Effector CD8-positive, alpha-beta T cell (primary cell): Measurements from ENCODE around the gene CYSTM1.

Experiments
- DNase-seq: peaks from one replicate; lab custom pipeline; 2025; lab: John Stamatoyannopoulos, UW
- total RNA-seq, 4 experiments: gene quantifications; one replicate each; lab custom pipeline; 2026; lab: John Stamatoyannopoulos, UW

Gene CYSTM1, protein sequence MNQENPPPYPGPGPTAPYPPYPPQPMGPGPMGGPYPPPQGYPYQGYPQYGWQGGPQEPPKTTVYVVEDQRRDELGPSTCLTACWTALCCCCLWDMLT
- total RNA-seq, result 5.6 to 15.9 (median 10.0) reads per million in 4 experiments

DNA sequence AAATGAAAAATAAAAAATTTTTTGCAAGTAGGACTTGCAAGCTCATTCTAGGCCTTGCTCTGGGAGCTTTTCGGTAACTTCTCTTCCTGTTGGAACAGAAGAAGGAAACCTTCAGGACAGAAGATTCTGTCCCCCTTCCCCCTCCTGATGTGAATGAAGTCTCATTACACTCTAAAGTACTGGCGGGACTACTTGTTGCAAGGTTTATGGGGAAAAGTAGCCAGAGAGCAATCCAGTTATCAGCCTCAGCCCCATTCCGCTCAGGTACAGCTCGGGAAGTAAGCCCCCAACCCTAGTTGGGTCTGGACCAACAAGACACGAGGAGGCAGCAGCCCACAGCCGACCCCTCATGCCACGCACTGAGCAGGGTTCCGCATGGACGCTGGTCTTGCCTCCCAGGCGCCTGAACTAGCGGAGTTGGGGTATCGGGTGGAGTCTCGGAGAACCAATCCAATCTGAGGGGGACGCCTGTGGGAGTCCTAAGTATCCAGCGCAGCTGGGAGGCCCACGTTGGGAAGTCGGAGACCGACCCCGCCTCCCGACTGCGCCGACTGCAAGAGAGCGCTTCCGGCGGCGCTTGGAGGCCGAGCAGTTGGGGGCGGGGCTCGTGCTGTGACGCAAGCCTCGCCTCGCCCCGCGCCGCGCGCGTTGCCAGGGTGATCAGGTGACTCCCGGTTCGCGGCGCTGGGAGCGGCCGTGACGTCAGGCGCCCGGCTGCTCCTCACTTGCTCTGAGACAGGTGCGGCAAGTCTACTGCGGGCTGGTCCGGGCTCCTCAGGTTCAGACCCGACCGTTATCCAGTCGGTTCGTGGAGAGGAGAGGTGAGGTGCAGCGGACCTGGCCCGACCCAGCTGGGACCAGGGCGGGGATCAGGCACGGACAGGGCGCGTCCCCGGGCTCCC, at the start of gene CYSTM1:
Gene CYSTM1 (plus strand): TSS at position 724 of the 902 bp plus-strand sequence. CDS start 19,278 bp downstream, outside the sequence.
- peak; percentile 93 for DNase-seq

DNA sequence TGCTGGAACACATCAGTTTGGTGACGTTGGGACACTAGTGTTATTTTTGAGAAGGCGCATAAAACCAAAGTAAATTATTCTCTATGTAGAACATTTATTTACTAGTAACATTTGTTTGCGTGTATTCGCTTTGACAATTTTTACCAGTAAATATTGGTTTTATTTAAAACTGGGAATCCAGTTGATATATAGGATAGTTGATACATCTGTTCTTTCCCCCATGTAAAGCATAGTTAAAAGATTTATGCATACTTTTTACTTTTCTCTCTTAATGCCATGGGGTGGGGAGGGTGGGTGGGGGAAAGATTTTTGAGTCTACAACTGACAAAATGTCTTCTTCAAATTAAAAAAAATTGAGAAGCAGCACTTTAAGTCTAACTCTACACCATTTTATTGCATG, 49.4 kb upstream of the CYSTM1 start, which contains the start of gene IGIP:
Gene IGIP (plus strand): TSS at position 301 of the 400 bp plus-strand sequence. CDS start 2,540 bp downstream, outside the sequence.
- no peak for DNase-seq

DNA sequence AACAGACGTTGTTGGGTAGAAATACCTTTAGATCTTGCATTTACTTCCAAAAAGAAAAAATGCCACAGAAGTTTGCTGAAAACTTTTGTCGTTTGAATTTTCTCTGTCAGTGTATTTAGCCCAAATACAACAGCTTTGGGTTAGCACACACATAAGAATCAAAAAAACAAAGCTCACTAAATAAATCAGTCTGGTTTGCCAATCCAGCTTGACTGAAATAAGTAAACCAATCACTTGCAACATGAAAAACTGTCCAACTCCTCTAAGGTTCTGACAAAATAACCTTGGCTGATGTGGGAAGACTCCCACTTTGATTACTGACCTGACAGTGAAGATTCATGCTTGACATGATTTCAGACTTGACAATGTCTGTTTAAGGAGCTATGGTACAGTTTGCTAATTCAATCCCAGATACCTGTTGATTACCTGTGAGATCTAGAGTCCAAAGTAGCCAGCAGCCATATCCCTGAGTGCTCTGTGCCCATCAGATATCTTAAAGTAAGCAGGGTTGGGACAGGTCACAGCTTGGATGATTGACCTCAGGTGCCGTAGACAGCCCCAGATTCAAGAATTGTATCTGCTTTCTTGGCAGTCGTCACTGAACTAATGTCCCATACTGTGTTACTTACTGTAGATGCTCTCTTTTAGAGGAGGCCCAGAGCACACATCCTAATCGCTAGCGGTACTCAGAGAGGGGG, 48.5 kb upstream of the CYSTM1 start:
- DNase-seq, result no peak

DNA sequence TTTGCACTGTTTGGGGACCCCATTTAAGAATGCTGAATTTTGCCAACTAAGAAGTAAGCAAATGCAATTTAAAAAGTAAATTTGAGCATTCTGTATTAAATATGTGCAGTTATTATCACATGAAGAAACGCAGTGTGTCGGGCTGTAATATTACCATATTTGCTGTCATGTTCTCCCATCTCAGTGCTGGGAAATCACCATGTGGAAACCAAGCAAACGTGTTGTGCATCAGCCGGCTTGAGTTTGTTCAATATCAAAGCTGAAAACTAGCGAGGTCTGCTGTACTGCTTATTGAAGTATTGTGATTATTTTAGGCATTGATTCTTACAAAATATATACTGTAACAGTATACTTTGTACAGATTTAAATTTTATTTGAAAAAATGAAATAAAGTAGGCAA, 46.6 kb upstream of the CYSTM1 start:
- no peak for DNase-seq

DNA sequence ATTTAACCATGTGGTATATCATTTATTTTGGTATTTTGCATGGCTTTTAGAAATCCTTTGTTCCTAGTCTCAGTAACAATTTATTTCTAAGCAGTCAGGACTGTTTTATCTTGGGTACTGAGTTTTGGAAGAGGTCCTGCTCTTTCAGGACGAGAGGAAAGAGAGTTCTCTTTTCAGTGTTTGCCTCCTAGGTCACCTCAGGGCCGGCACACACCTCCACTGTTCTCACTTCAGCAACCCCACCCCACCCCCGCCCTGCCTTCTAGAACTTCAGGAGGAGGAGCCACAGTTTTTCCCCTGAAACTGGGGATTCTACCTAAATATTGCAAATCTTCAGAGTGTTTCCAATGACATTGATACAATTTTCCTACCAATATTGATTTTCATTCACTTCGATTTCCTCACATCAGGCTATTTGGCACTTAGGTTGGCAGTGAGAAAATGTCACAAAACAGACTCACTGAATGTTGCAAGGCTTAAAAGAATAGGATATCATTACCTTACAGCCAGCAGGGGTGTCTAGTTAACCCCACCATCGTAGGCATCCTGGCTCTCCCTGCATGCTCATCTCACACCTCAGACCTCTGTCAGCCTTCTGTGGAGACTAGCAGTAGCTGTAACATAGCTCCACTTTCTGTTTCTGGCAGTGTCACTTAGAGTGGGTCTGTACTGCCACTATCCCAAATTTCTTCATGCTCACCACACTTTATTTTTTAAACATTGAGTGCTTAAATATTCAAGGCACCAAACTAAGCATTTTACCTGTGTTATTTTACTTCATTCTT, 43.8 kb upstream of the CYSTM1 start:
- DNase-seq, result no peak

DNA sequence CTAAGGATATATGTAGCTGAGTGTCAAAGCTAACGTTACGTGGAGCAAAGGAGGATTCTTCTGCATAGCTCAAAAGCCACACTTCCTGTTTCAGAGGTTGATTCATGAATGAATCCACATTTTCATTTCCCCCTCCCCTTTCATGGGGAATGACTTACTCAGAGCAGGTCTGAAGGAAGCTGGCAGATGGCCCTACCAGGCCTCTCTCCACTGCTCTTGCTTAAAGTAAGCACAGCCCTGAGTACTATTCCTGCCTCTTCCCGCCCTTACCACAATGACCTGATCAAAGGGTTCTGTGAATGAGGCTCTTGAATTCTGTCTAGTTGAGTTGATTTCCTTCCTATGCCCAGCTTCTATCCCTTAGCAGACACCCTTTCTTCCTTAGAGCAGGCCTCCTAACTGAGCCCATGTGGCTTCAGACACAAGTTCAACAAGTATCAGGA, 43.0 kb upstream of the CYSTM1 start:
- no peak for DNase-seq

DNA sequence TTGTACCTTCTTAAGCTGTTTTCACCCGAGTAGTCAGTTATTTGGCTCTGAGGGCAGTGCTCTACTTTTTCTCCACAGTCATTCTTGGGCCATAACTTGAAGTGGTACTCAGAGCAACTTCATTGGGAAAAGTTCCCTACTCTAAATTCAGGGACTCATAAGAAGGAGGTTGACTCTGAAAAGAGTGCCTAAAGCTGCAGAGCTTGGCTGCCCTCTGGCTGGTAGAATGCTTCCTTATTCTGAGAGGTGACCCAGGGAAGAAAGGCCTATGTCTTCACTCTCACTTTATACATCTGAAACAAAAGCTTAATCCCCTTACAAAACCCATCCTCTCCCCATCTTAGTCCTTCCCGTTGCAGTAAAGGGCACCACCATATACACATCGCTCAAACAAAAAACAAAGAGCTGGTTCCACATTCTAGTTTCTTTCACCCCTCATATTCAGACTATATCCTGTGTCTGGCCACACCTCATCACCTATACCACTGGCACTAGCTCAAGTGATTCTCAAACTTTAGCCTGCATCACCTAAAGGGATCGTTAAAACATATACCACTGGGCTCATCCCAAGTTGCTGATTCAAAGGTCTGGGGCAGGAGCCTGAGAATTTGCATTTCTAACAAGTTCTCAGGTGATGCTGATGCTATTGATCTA, 41.3 kb upstream of the CYSTM1 start:
- DNase-seq, result no peak

DNA sequence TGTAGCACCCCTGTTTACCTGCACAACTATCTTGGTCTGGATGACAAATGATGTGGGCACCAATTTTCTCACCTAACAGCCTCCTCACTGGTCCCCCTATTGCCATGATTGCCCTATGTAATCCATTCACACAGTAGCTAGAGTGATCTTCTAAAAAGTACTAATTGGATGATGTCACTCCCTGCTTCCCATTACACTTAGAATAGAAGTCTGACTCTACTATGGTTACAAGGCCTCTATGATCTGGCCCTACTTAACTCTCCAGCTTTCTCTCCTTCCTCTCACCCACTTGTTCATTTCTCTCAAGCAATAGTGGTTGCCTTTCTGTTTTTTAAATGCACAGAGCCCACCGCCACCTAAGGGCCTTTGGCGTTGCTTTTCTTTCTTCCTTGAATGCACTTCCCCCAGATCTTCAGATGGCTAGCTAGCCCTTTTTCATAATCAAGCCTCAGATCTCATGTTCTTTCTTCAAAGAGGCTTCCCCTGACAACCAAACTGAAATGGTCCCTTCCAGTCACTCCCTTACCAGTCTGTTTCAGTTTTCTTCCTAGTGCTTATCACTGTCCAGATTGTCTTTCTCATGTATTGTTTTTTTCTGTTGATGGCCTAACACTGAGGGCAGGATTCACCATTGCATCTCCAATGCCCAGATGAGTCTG, 40.6 kb upstream of the CYSTM1 start:
- no peak for DNase-seq

DNA sequence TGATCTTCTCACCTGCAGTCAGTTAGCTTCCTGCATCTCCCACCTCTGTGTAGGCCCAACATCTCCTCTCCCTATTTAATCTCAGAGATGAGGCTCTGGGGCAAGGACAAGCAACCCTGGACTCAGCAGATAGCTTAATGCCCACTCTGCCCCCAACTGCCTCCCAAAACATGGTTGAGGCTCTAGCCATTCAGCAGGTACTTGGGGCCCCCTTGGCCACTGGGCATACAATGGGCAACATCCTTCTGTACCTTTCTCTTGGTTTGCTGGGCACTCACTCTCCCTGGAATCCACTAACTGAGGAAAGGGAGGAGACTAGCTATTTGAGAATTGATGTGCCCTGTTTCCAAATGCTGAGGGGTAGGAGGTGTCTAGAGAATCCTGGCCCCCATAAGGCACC, 39.9 kb upstream of the CYSTM1 start:
- no peak for DNase-seq

DNA sequence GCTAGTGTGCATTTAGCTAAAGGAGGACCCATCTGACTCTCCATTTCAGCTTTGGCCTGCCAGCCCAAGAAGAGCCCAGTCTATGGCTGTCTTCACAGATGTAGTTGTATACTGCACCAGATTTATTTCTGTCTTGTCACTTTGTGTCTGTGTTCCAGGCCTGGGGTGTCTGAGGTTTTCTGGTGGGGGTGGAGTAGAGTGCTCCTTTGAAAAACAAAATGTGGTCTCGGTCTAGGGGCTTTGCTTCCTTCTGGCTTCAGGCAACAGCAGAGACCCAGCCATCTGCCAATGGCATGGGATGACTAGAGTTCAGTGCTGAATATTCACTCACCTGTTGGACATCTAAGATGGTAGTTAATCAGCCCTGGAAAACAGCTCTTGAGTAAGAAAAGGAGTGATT, 38.4 kb upstream of the CYSTM1 start:
- DNase-seq, result no peak

DNA sequence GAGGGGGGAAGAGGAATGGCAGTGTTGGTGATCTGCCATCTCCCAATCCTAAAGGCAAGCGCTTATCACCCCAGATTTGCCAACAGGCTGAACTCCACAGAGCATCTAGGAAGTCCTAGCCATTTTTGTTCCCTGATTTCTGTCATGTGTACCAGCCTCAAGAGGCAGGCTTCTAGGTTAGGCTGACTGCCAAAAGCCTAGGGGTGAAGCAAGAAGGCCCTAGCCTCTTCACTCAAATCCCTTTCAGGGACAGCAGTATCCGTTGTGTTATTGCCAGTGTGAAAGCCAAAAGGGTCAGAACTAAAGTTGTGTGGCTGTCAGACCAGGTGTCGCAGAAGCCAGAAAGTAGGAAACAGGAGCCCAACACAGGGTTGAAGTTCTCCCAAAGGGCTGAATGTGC, 34.6 kb upstream of the CYSTM1 start:
- DNase-seq, result no peak

DNA sequence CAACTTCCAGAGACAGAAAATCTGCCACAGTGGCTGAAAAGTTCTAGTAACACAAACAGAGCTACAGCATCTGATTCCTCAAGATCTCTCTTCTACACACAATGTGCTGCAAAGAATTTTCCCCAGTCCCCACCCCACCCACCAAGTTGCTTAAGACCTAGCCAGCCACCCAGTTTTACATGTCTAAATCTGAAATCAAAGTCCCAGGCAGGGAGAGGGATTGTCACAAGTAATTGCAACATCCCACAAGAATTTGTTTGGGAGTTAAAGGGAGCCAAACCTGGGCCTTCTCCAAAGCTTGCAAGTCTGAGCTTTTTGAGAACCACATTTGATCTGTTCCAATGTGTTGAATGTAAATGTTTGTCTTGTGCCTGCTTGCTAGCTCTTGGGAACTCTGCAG, 33.7 kb upstream of the CYSTM1 start:
- DNase-seq, result no peak

DNA sequence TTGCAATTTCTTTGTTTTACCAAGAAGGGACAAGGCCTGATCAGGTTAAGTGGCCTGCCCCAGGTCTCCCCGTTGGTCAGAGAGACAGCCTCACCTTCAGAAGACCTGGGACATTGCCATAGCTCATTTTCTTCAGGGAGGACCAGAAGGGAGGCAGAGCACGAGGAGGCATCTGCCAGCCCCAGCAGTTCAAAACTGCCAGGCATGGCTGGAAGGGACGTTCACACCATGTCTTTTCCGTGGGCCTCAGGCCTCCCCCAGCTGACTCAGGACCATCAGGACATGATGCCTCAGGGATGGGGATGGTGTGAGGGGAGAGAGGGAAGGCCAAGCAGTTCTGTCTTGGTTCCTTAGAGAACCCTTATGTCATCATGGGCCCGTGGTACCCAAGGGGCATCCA, 32.7 kb upstream of the CYSTM1 start:
- DNase-seq, result no peak

DNA sequence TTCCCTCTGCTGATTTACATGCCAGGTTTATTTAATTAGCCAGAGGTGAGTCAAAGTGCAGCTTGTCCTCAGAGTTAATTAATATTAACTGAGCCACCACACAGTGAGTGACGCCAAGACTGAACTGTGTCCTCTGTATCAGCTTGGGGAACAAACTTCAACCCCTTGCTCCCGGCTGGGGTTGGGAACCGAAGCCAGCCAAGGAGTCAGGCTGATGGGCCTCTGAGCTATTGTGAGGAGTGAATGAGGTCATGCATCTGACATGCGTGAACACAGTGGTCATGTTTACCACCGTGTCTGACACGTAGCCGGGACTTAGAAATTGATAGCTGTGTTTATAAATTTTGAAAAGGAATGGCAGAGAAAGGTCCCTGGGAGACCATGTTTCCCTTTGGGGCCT, 32.1 kb upstream of the CYSTM1 start:
- no peak for DNase-seq

DNA sequence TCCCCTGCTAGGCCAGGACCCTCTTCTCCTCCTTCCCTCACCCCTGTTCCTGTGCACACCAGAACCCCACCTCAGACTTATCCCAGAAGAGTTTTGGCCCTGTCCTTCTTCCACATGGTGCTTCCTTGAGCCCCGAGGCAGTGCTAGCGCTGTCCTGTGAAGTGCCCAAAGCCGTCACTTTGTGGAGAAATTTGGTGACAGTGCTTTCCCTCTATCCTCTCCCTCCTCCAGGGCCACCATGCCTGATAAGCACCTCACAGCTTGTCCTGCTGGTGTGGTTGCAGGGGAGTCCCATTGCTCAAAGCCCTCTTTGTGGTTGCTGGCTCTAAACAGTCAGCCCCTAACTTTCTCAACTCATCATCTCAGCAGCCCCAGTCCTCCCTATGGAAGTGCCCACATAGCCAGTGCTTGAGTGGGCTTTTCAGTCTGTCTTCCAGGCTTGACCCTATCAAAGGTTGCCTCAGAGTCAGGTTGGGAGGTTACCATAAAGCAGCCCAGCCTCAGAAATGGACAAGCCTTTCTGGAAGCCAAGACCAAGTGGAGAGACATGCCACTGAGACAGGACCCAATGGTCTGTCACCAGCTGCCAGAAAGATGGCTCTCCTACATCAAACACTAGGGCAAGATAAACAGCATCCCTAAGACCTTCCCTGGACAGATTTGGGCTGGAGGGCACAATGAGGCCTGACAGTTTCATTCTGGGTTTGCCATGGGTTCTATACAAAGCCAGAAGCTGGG, 31.3 kb upstream of the CYSTM1 start:
- DNase-seq, result no peak

DNA sequence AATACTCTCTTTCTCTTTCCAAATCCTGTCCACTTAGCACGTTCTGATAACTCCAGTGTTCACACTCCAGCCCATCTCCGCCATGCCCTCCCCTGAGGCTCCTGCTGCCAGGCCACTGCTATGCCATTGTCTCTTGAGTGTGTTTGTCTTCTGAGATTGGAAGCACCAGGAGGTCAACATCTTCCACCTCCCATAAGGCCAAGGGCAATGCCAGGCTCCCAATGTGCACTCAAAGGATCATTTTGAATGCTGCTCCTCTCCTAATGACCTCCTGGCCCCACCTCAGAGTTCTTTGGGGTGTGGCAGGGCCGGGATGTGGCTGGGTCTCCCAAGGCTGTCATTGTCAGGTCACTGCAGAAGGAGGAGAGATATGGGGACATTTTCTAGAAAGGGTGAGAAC, 29.7 kb upstream of the CYSTM1 start:
- no peak for DNase-seq

DNA sequence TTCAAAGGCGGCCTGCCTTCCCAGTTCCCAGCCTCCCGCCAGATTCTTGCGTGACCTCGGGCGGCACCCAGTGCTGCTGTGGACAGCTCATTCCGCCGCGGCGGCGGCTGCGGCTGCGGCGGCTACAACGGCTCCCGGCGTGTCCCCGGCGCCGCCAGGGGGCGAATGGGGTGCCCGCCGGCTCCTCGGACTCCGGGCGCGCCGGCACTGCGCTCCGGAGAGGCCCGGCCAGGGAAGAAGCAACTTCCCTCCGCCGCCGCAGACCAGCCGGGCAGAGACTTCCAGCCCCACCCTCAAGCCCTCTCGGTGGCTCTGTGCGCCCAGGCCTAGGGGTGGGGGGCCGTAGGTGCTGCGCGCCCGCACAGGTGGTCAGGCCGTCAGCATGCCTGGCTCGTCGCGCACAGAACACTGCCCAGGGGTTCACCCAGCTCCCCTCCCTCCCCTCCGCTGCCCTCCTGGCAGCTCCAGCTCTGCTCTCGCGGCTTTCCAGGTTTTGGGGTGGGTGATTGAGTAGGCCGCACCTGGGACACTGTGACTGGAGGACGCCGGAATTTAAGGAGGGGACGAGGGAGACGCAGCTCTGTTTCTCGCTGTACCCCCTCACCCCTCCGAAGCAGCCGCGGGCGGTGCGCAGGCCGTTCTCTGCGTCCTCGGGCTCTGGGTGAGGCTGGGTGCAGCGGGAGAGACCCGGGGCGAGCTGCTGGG, 29.0 kb upstream of the CYSTM1 start:
- DNase-seq, result peak; percentile 9

DNA sequence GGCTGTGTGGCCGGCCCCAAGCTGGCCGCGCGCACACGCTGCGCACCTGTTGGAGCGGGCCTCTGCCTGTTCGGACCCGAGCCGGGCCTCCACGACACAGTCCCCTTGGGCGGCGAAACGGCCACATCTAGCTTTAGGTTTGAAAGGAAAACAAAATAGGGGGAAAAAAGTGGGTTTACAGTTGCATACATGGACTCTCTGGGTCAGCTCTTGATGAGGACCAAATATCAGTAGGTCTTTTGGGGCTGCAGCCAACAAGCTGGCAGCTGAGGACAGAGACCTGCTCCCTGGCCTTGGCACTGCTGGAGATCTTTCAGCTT, 28.5 kb upstream of the CYSTM1 start:
- DNase-seq, result no peak

DNA sequence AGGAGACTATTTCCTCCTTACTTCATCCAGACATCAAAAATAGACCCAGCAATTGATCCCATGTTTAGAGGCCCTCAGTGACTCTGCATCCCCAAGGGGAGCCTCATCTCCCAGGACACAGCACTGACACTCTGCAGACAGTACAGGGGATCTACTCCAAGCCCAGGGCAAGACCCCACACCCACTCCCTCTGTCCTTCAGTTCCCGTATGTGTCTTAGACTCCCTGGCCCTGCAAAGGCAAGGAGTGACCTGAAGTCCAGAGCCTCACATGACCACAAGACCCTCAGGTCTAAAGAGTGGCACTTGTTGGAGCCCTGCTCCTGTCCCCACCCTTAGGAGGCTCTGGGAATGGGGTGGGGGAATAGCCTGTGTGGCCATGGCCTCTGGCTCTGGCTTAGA, 27.5 kb upstream of the CYSTM1 start:
- no peak for DNase-seq

DNA sequence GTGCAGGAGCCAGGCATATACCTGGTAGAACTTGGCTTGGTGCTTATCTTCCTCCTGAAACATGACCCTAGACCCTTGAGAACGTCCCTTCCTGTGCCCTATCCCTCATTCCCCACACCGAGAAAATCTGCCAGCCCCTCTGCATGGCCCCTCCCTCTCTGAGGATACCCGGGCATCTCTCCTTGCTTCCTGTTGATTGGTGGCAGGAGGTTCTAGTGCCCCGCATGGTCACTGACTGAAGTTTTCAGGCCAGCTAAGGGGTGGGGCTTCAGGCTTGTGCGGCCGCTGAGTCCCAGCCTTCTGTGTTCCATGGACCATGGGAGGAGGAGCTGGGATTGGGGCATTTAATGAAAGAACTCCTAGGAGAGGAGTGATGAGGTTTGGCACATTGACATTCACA, 26.5 kb upstream of the CYSTM1 start:
- no peak for DNase-seq
